ENCODE measurements around the gene GNB5.
A peak's percentile ranks its signal among the peaks of the same experiment; 100 is the strongest.

The GNB5 gene

GRCh38 chr15:52139599-52140462 is 51.4 kb downstream of the GNB5 start:
- DNase-seq: peak; percentile 43 to 49

- no peak for DNase-seq
Observed at GRCh38 chr15:52137432-52138357, 53.5 kb downstream of the GNB5 start.

- DNase-seq: no peak
Observed at GRCh38 chr15:52136442-52136980, 54.7 kb downstream of the GNB5 start.

- no peak for DNase-seq
Observed at GRCh38 chr15:52134502-52135144, 56.6 kb downstream of the GNB5 start.

- no peak for DNase-seq
Observed at GRCh38 chr15:52133510-52134220, 57.5 kb downstream of the GNB5 start.

- DNase-seq: no peak
Observed at GRCh38 chr15:52132066-52132465, 59.1 kb downstream of the GNB5 start.

GRCh38 chr15:52128568-52128967 is 62.6 kb downstream of the GNB5 start:
- DNase-seq: no peak

- no peak for DNase-seq
Observed at GRCh38 chr15:52124270-52124880, 66.8 kb downstream of the GNB5 start.

- no peak for DNase-seq
Observed at GRCh38 chr15:52121896-52122295, 69.3 kb downstream of the GNB5 start.

- no peak for DNase-seq
Observed at GRCh38 chr15:52121006-52121405, 70.2 kb downstream of the GNB5 start.

- DNase-seq: no peak
Observed at GRCh38 chr15:52120488-52120887, 70.7 kb downstream of the GNB5 start.

GRCh38 chr15:52118969-52119749 is 72.0 kb downstream of the GNB5 start:
- DNase-seq: no peak

GRCh38 chr15:52117549-52117948 is 73.6 kb downstream of the GNB5 start:
- DNase-seq: no peak

- DNase-seq: no peak
Observed at GRCh38 chr15:52115598-52116427, 75.4 kb downstream of the GNB5 start.

GRCh38 chr15:52114261-52115055 is 76.7 kb downstream of the GNB5 start:
- DNase-seq: peak in 1 of 2 experiments; percentile 29

- no peak for DNase-seq
Observed at GRCh38 chr15:52113708-52114107, 77.5 kb downstream of the GNB5 start.

- no peak for DNase-seq
Observed at GRCh38 chr15:52113235-52113634, 78.0 kb downstream of the GNB5 start.

GRCh38 chr15:52112203-52112750 is 78.9 kb downstream of the GNB5 start:
- no peak for DNase-seq

All from NCI-H2081 (cell line).